KOPT-K1 (cell line): ENCODE measurements around the gene HMGN5.

ENCODE experiments used
- H3K27ac ChIP-seq: fragments of 200-600 bp; sonication (generic); 2 replicates; pipeline ENCODE4 v1.5.1; 2016; ENCODE audit warnings: antibody characterized with exemption, mild to moderate bottlenecking, low read depth, low read length; ENCODE audit not compliant: poor library complexity, severe bottlenecking
- H3K36me3 ChIP-seq: fragments of 200-600 bp; sonication (generic); 2 replicates; pipeline ENCODE4 v1.5.1; 2017; ENCODE audit warnings: antibody characterized with exemption, mild to moderate bottlenecking, low read length, moderate library complexity; ENCODE audit not compliant: insufficient read depth
- H3K9me3 ChIP-seq: fragments of 200-600 bp; sonication (generic); 2 replicates; pipeline ENCODE4 v1.5.1; 2017; ENCODE audit warnings: antibody characterized with exemption, low read length, mild to moderate bottlenecking; ENCODE audit not compliant: insufficient read depth, poor library complexity, severe bottlenecking

Gene HMGN5

GRCh38 chrX:81201071-81201470, 642 bp downstream of the HMGN5 start:
- Histone ChIP-seq H3K27ac (peak overlapping the region; percentile 90), H3K36me3 (no peaks in the 10 kb centered on the region)

DNA sequence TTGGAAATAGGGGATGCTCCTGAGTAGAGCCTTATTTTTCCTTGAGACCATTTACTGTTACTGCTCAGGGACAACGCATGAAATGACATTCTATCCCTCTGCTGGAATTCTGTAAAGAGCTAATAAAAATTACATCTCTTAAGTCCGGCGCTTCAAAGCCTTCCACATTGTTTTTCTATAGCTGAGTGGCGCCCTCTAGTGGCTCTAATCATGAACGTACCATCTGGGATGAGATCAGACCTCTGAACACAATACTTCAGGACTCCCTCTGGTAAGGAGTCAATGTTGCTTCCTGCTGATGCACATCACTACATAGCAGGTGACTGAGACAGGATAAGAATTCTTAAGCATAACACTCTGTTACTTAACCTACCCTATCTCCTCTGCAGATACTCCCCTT, 6.0 kb downstream of the HMGN5 start:
- Histone ChIP-seq H3K27ac (no peak overlapping the region), H3K36me3 (no peaks in the 10 kb centered on the region), H3K9me3 (no peaks in the 10 kb centered on the region)

More at GRCh38 chrX:81201071-81201470, 642 bp downstream of the HMGN5 start:
- H3K9me3 ChIP-seq = no peaks in the 10 kb centered on the region

- Histone ChIP-seq H3K9me3 (no peaks in the 10 kb centered on the region), H3K27ac (no peak overlapping the region), H3K36me3 (no peaks in the 10 kb centered on the region)
These were observed 6.5 kb downstream of the HMGN5 start for GRCh38 chrX:81195259-81195658.

GRCh38 chrX:81174286-81174685, 27.4 kb downstream of the HMGN5 start:
- Histone ChIP-seq H3K27ac (no peak overlapping the region), H3K9me3 (no peaks in the 10 kb centered on the region), H3K36me3 (no peaks in the 10 kb centered on the region)

DNA sequence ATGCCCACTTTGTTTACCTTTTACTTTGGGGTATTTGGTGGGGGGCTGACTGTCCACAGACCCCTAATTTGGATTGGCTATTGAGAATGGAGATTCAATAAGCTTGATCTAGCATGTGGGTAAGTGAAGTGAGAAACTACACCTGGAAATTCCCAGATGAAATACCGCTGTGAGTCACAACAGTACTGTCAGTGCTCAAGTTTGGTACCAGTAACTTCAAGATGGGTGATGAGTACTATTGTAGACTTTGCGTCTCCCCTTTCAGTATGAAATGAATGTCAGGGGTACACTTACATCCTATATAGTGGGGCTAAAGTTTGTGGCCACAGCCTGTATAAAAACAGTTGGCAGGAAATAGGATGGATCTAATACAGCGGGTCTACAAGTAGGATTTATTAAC, 33.3 kb downstream of the HMGN5 start:
- Histone ChIP-seq H3K9me3 (no peaks in the 10 kb centered on the region), H3K27ac (no peak overlapping the region), H3K36me3 (no peaks in the 10 kb centered on the region)

GRCh38 chrX:81121513-81122363, 80.0 kb downstream of the HMGN5 start:
- Histone ChIP-seq H3K27ac (peak overlapping the region; percentile 54), H3K36me3 (no peaks in the 10 kb centered on the region)

DNA sequence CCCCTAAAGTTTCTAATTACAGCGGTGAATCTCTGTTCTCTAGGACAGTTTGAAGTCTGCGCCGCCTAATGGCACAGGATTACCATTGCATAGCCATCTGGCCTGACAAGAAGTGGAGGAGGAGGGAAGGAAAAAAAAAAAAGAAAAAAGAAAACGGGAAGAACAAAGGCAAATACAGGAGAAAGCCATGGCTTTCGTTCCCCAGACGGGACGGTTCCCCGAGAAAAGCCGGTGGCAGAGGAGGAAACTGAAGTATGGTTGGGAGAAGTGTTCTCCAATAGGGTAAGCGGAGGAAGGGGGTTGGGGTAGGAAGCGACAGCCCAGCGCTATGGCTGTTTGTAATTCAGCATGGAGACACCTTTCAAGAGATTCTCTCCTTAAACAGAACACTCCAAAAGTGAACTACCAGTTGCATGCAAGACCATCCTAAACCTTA, 80.8 kb downstream of the HMGN5 start:
- Histone ChIP-seq H3K9me3 (no peaks in the 10 kb centered on the region), H3K27ac (peak overlapping the region; percentile 54), H3K36me3 (no peaks in the 10 kb centered on the region)

More at GRCh38 chrX:81121513-81122363, 80.0 kb downstream of the HMGN5 start:
- no peaks in the 10 kb centered on the region for H3K9me3 ChIP-seq

- H3K36me3 ChIP-seq = no peaks in the 10 kb centered on the region
- no peaks in the 10 kb centered on the region for H3K9me3 ChIP-seq
- peak overlapping the region; percentile 54 for H3K27ac ChIP-seq
These were observed 81.3 kb downstream of the HMGN5 start for GRCh38 chrX:81120258-81120935.

DNA sequence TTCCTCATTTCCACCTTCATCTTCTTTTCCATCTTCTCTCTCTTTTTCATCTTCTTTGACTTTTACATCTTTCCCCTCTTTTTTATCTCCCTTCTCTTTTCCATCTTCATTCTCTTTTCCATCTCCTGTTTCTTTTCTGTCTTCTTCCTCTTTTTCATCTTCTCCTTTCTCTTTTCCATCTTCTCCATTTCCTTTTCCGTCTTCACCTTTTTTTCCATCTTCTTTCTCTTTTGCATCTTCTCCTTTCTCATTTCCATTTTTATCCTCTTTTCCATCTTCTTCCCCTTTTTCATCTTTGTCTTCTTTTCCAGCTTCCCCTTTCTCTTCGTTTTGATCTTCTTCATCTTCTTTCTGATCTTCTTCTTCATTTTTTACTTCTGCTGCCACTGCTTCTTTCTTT, 87.0 kb downstream of the HMGN5 start:
- H3K36me3 ChIP-seq = no peaks in the 10 kb centered on the region; the same call in 1 of the 2 replicates
- no peak overlapping the region for H3K27ac ChIP-seq
- H3K9me3 ChIP-seq = no peaks in the 10 kb centered on the region

DNA sequence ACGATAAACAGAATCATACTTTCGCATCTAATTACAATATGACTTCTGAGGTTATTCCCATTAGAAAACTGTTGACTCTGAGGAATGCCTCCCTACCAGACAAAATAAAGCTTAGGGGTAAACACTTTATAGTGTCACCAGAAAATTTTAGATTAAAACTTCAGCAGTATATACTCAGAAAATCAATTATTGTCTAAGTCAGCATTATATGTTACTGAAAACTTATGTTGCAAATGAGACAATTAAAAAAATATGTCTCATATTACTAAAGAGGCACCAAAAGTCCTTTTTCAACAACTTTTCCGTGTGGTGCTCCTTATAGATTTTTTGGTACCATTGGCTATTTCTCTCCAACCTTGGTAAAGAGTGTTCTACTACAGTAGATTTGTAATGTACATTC, 91.4 kb downstream of the HMGN5 start:
- H3K27ac ChIP-seq = no peak overlapping the region
- no peaks in the 10 kb centered on the region; the same call in 1 of the 2 replicates for H3K36me3 ChIP-seq
- peaks cover 7% of the 10 kb centered on the region for H3K9me3 ChIP-seq

DNA sequence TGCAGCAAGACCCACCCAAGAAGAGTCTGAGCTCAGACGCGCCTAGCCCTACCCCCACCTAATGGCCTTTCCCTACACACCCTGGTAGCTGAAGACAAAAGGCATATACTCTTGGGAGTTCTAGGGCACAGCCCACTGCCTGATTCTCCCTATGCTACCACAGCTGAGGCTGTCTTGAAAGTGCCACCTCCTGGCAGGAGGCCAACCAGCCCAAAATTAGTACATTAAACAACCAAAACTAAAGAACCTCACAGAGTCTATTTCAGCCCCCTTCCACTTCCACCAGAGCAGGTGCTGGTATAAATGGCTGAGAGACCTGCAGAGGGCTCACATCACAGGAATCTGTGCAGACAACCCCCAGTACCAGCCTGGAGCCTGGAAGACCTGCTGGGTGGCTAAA, 119.1 kb downstream of the HMGN5 start:
- no peak overlapping the region for H3K27ac ChIP-seq
- H3K36me3 ChIP-seq = no peaks in the 10 kb centered on the region
- no peaks in the 10 kb centered on the region for H3K9me3 ChIP-seq
